ENCODE measurements around the gene TRIM8. TPM values are rescaled to one million over a fixed set of nuclear protein-coding genes. Genes with fewer than 3 reads are reported as not detected.

Gene TRIM8
- total RNA-seq, 1 experiment from 2014 or later: 36.3 TPM

- TF ChIP-seq MYBL2 (CRISPR knock-in tag; IDR thresholded peaks at IDR 0.05) (no peak), ZBTB21 (CRISPR knock-in tag; IDR thresholded peaks at IDR 0.05; ENCODE audit: borderline replicate concordance) (no peak), GRHL2 (CRISPR knock-in tag; IDR thresholded peaks at IDR 0.05; ENCODE audit: insufficient replicate concordance, severe bottlenecking) (no peak), ZNF232 (CRISPR knock-in tag; IDR thresholded peaks at IDR 0.05) (no peak), OVOL2 (CRISPR knock-in tag; IDR thresholded peaks at IDR 0.05; ENCODE audit: borderline replicate concordance) (no peak), PRDM15 (CRISPR knock-in tag; IDR thresholded peaks at IDR 0.05) (no peak), CREM (CRISPR knock-in tag; IDR thresholded peaks at IDR 0.05) (no peak), TEAD4 (CRISPR knock-in tag; IDR thresholded peaks at IDR 0.05) (no peak), RELA (CRISPR knock-in tag; IDR thresholded peaks at IDR 0.05; ENCODE audit: borderline replicate concordance) (no peak), SMAD4 (CRISPR knock-in tag; IDR thresholded peaks at IDR 0.05) (no peak), ZNF532 (CRISPR knock-in tag; IDR thresholded peaks at IDR 0.05; ENCODE audit: borderline replicate concordance) (no peak)
- TF ChIP-seq, protein P1, sequence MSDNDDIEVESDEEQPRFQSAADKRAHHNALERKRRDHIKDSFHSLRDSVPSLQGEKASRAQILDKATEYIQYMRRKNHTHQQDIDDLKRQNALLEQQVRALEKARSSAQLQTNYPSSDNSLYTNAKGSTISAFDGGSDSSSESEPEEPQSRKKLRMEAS (CRISPR knock-in tag; IDR thresholded peaks at IDR 0.05): no peak
- TF ChIP-seq, protein P2, sequence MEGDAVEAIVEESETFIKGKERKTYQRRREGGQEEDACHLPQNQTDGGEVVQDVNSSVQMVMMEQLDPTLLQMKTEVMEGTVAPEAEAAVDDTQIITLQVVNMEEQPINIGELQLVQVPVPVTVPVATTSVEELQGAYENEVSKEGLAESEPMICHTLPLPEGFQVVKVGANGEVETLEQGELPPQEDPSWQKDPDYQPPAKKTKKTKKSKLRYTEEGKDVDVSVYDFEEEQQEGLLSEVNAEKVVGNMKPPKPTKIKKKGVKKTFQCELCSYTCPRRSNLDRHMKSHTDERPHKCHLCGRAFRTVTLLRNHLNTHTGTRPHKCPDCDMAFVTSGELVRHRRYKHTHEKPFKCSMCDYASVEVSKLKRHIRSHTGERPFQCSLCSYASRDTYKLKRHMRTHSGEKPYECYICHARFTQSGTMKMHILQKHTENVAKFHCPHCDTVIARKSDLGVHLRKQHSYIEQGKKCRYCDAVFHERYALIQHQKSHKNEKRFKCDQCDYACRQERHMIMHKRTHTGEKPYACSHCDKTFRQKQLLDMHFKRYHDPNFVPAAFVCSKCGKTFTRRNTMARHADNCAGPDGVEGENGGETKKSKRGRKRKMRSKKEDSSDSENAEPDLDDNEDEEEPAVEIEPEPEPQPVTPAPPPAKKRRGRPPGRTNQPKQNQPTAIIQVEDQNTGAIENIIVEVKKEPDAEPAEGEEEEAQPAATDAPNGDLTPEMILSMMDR (IDR thresholded peaks at IDR 0.05): no peak
- TF ChIP-seq, protein P3, sequence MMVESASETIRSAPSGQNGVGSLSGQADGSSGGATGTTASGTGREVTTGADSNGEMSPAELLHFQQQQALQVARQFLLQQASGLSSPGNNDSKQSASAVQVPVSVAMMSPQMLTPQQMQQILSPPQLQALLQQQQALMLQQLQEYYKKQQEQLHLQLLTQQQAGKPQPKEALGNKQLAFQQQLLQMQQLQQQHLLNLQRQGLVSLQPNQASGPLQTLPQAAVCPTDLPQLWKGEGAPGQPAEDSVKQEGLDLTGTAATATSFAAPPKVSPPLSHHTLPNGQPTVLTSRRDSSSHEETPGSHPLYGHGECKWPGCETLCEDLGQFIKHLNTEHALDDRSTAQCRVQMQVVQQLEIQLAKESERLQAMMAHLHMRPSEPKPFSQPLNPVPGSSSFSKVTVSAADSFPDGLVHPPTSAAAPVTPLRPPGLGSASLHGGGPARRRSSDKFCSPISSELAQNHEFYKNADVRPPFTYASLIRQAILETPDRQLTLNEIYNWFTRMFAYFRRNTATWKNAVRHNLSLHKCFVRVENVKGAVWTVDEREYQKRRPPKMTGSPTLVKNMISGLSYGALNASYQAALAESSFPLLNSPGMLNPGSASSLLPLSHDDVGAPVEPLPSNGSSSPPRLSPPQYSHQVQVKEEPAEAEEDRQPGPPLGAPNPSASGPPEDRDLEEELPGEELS (CRISPR knock-in tag; IDR thresholded peaks at IDR 0.05): no peak
- Mint-ChIP-seq H3K27ac (peak overlapping the region; percentile 99), H3K36me3 (no peaks in the 10 kb centered on the region), H3K9me3 (peaks cover 3% of the 10 kb centered on the region; the same call in 1 of the 2 replicates), H3K27me3 (ENCODE audit: low read depth) (peaks cover 4% of the 10 kb centered on the region; the same call in 1 of the 2 replicates), H3K4me3 (peak overlapping the region; percentile 85), H3K4me1 (peaks cover 14% of the 10 kb centered on the region)
- ChIA-PET CTCF (interaction anchor here (1.0 to 2.4 kb wide), 6 partner anchors 12 to 1600 kb away, joined by 3 to 11 read pairs (median 6); no protein-coding TSS in a partner anchor), POLR2A (interaction anchor here (1.0 to 1.9 kb wide), 7 partner anchors 9 to 139 kb away, joined by 3 to 17 read pairs (median 6); partner anchors contain the start of genes ACTR1A, ARL3, SFXN2 and WBP1L)
- no peak for DNase-seq (ENCODE audit: low spot score)
- ATAC-seq: no peak
These were observed 2.9 kb upstream of the TRIM8 start for GRCh38 chr10:102641402-102641801.

All from WTC11 (cell line).